ENCODE measurements around the gene RPAIN.

DNA sequence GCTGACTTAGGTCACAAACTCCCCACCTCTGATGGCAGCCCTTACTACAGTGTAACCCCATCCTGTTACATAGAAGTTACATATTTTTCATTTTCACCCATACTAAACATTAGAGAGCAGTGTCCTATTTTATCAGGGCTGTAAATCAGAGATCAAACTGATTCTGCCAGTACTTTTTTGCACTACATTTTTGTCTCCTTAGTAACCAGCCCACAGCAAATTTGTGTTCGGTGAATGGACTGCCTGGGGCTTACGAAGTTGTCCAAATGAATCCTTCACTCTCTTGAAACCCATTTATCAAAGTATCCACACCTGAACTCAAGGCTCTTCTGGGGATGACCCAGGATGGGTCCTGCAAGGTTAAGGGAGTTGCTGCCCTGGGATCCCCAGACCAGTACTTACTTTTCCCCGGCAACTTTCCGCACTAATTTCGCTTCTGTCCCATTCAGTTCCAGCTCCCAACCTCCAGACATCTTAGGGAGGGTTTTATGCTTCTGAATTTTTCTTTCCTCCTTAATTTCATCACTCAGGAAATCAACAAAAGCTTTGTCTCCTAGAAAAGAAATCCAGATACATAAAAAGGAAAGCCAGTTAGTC lies 17.8 kb downstream of the RPAIN start:
- TF ChIP-seq, protein P1, sequence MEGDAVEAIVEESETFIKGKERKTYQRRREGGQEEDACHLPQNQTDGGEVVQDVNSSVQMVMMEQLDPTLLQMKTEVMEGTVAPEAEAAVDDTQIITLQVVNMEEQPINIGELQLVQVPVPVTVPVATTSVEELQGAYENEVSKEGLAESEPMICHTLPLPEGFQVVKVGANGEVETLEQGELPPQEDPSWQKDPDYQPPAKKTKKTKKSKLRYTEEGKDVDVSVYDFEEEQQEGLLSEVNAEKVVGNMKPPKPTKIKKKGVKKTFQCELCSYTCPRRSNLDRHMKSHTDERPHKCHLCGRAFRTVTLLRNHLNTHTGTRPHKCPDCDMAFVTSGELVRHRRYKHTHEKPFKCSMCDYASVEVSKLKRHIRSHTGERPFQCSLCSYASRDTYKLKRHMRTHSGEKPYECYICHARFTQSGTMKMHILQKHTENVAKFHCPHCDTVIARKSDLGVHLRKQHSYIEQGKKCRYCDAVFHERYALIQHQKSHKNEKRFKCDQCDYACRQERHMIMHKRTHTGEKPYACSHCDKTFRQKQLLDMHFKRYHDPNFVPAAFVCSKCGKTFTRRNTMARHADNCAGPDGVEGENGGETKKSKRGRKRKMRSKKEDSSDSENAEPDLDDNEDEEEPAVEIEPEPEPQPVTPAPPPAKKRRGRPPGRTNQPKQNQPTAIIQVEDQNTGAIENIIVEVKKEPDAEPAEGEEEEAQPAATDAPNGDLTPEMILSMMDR (IDR thresholded peaks at IDR 0.05) = no peak
- TF ChIP-seq EP300 (IDR thresholded peaks at IDR 0.05) = no peak
